Small intestine (tissue), 16 donors: Measurements from ENCODE around the gene UGT3A1. TPM values are rescaled to one million over a fixed set of nuclear protein-coding genes. Genes with fewer than 3 reads are reported as not detected.
A peak's percentile ranks its signal among the peaks of the same experiment; 100 is the strongest.
"Not testable (repeated sequence)": the region's sequence is repeated elsewhere in the genome, so short reads cannot be mapped to it uniquely, and the experiment has no call there.

ENCODE experiments used
- DNase-seq, 2 donors: peaks; one replicate each; pipeline versions ENCODE4 v3.0.0 to v3.0.0-alpha.2; 2013
- FAIRE-seq: peaks from 2 replicates; lab custom pipeline; 2012; peaks lifted over from hg19 to GRCh38; lab: Jason Lieb, UNC
- H3K27ac ChIP-seq, 3 donors: one replicate each; pipeline ENCODE4 v1.5.1; 2013; ENCODE audit warnings: low read length in 2 of 3, mild to moderate bottlenecking in 2 of 3, control low read depth in 1 of 3, inconsistent platforms in 1 of 3, low read depth in 1 of 3, moderate library complexity in 1 of 3
- H3K27me3 ChIP-seq, 3 donors: one replicate each; pipeline ENCODE4 v1.6.1; 2013; ENCODE audit warnings: low read length in 3 of 3, inconsistent platforms in 1 of 3; ENCODE audit not compliant: control insufficient read depth in 3 of 3, insufficient read depth in 3 of 3
- H3K36me3 ChIP-seq, 3 donors: one replicate each; pipeline ENCODE4 v1.6.1; 2013; ENCODE audit warnings: low read length in 3 of 3, inconsistent platforms in 1 of 3, low read depth in 1 of 3, mild to moderate bottlenecking in 1 of 3, moderate library complexity in 1 of 3; ENCODE audit not compliant: control insufficient read depth in 3 of 3, insufficient read depth in 2 of 3
- H3K4me1 ChIP-seq, 3 donors: one replicate each; pipeline ENCODE4 v1.6.1; 2013; ENCODE audit warnings: low read length in 2 of 3, inconsistent platforms in 1 of 3, low read depth in 1 of 3, mild to moderate bottlenecking in 1 of 3, moderate library complexity in 1 of 3; ENCODE audit not compliant: control insufficient read depth in 3 of 3, insufficient read depth in 2 of 3
- H3K4me3 ChIP-seq, 3 donors: one replicate each; pipeline ENCODE4 v1.5.1; 2013; ENCODE audit warnings: low read length in 3 of 3, control low read depth in 1 of 3, inconsistent platforms in 1 of 3, low read depth in 1 of 3, mild to moderate bottlenecking in 1 of 3, moderate library complexity in 1 of 3
- H3K9me3 ChIP-seq, 2 donors: one replicate each; pipeline ENCODE4 v1.6.1; 2013; ENCODE audit warnings: low read depth in 1 of 2, low read length in 1 of 2; ENCODE audit not compliant: control insufficient read depth in 2 of 2, insufficient read depth in 1 of 2
- WGBS, 3 donors: extraction: QIAGEN DNeasy Blood & Tissue Kit; methylation state at CpG; one replicate each; pipeline ENCODE4 v1.1.7; 2013; 5-methylcytosine and 5-hydroxymethylcytosine counted together
- long read RNA-seq, 10 donors: transcript quantifications; one replicate each; lab custom pipeline, GENCODE V29; 2026
- polyA plus RNA-seq, 4 donors: library from polyadenylated mRNA; stranded (reverse) in 3 of 4; unstranded in 1 of 4; fragments of 200-250 nt in 3 of 4; fragments of 120-200 nt in 1 of 4; gene quantifications; one replicate each; pipeline versions ENCODE4 v1.2.1 to v1.2.3, GENCODE V29; 2013
- donor health status: healthy with polysubstance abuse.
- donor health status: control.
- donor health status: control.
- donor health status: Bipolar disorder and iron deficiency.
- donor health status: healthy.

The UGT3A1 gene
- 100 to 1,000 TPM in 1 of 4 donors, 1 to 10 TPM in 3; 1.3 to 180 (median 1.9) TPM for polyA plus RNA-seq
- long read RNA-seq, donor 1, full-length matches to known transcripts = 50 of 186 reads
- long read RNA-seq, donor 1, partial matches to known transcripts = 136 of 186 reads
- long read RNA-seq, donor 1, other reads (novel, unspliced or antisense) = 0 of 186 reads
- long read RNA-seq, donor 2 = 0 reads
- long read RNA-seq, donor 3, full-length matches to known transcripts = 10 of 182 reads
- long read RNA-seq, donor 3, partial matches to known transcripts = 172 of 182 reads
- long read RNA-seq, donor 3, other reads (novel, unspliced or antisense) = 0 of 182 reads
- long read RNA-seq, donor 4 = 0 reads
- long read RNA-seq, donor 5, full-length matches to known transcripts = 5 of 26 reads
- long read RNA-seq, donor 5, partial matches to known transcripts = 21 of 26 reads
- long read RNA-seq, donor 5, other reads (novel, unspliced or antisense) = 0 of 26 reads
- long read RNA-seq, donor 6, full-length matches to known transcripts = 23 of 56 reads
- long read RNA-seq, donor 6, partial matches to known transcripts = 33 of 56 reads
- long read RNA-seq, donor 6, other reads (novel, unspliced or antisense) = 0 of 56 reads
- long read RNA-seq, donor 7 = 0 reads
- long read RNA-seq, donor 8 = 0 reads
- long read RNA-seq, donor 9, full-length matches to known transcripts = 3 of 12 reads
- long read RNA-seq, donor 9, partial matches to known transcripts = 9 of 12 reads
- long read RNA-seq, donor 9, other reads (novel, unspliced or antisense) = 0 of 12 reads
- long read RNA-seq, donor 10, full-length matches to known transcripts = 1 of 1 reads
- long read RNA-seq, donor 10, partial matches to known transcripts = 0 of 1 reads
- long read RNA-seq, donor 10, other reads (novel, unspliced or antisense) = 0 of 1 reads

- H3K27me3 ChIP-seq = peaks cover 0 to 2% (median 0%) of the 10 kb centered on the region in 3 donors
- H3K4me3 ChIP-seq = peak within 1 kb of the TSS in 2 of 3 donors; percentile 39 to 68
- peaks cover 0 to 4% of the 10 kb centered on the region in 2 donors for H3K9me3 ChIP-seq
- H3K36me3 ChIP-seq = no peaks in the 10 kb centered on the region
- peak within 1 kb of the TSS in 1 of 3 donors; percentile 87 for H3K27ac ChIP-seq
- no peak for FAIRE-seq
- peak; percentile 78 to 83 for DNase-seq
- WGBS, 3 donors = 1 to 11% (median 9%) methylated on average over 25 of the region's 25 CpGs
- H3K4me1 ChIP-seq = peaks cover 0 to 18% (median 4%) of the 10 kb centered on the region in 3 donors
These were observed at the start of gene UGT3A1 for GRCh38 chr5:35990941-35991611. TSS of gene UGT3A1 (minus strand) at chr5:35991390. CDS start at chr5:35991240, 150 bp downstream.

GRCh38 chr5:36035696-36036095, 44.5 kb upstream of the UGT3A1 start:
- Histone ChIP-seq H3K4me3 (no peak overlapping the region), H3K36me3 (no peaks in the 10 kb centered on the region), H3K4me1 (peaks cover 0 to 38% (median 0%) of the 10 kb centered on the region in 3 donors), H3K27ac (no peak overlapping the region), H3K9me3 (peaks cover 0 to 7% of the 10 kb centered on the region in 2 donors), H3K27me3 (no peaks in the 10 kb centered on the region)
- DNase-seq (no peak), FAIRE-seq (no peak)
- WGBS, 3 donors = 92 to 96% (median 94%) methylated on average over 13 of the region's 13 CpGs

GRCh38 chr5:36034536-36035134, 43.4 kb upstream of the UGT3A1 start:
- FAIRE-seq, H3K4me3 ChIP-seq, H3K9me3 ChIP-seq, H3K27me3 ChIP-seq, H3K27ac ChIP-seq, H3K36me3 ChIP-seq, DNase-seq: not testable (repeated sequence)
- H3K4me1 ChIP-seq = peaks cover 0 to 34% (median 0%) of the 10 kb centered on the region in 3 donors
- WGBS, 3 donors = 25 to 59% (median 35%) methylated on average over 3 of the region's 3 CpGs

- no peaks in the 10 kb centered on the region for H3K27me3 ChIP-seq
- no peak overlapping the region for H3K4me3 ChIP-seq
- FAIRE-seq (no peak), DNase-seq (peak in 1 of 2 donors; percentile 9)
- H3K4me1 ChIP-seq = peaks cover 0 to 34% (median 0%) of the 10 kb centered on the region in 3 donors
- 61 to 78% (median 75%) methylated on average over 1 of the region's 1 CpG for WGBS, 3 donors
- no peaks in the 10 kb centered on the region for H3K36me3 ChIP-seq
- peaks cover 0 to 7% of the 10 kb centered on the region in 2 donors for H3K9me3 ChIP-seq
- H3K27ac ChIP-seq = no peak overlapping the region
These were observed 42.3 kb upstream of the UGT3A1 start for GRCh38 chr5:36033486-36033885.

- Histone ChIP-seq H3K4me3 (no peak overlapping the region), H3K36me3 (no peaks in the 10 kb centered on the region), H3K4me1 (peaks cover 0 to 34% (median 0%) of the 10 kb centered on the region in 3 donors), H3K9me3 (peaks cover 0 to 7% of the 10 kb centered on the region in 2 donors), H3K27me3 (no peaks in the 10 kb centered on the region), H3K27ac (no peak overlapping the region)
- FAIRE-seq (no peak), DNase-seq (no peak)
These were observed 41.9 kb upstream of the UGT3A1 start for GRCh38 chr5:36033047-36033446.

- peaks cover 0 to 26% (median 0%) of the 10 kb centered on the region in 3 donors for H3K4me1 ChIP-seq
- WGBS, 3 donors = 81 to 98% (median 82%) methylated on average over 6 of the region's 6 CpGs
- H3K4me3 ChIP-seq = no peak overlapping the region
- H3K36me3 ChIP-seq = no peaks in the 10 kb centered on the region
- FAIRE-seq (no peak), DNase-seq (no peak)
- H3K9me3 ChIP-seq = no peaks in the 10 kb centered on the region
- no peaks in the 10 kb centered on the region for H3K27me3 ChIP-seq
- no peak overlapping the region for H3K27ac ChIP-seq
These were observed 40.0 kb upstream of the UGT3A1 start for GRCh38 chr5:36031223-36031622.

GRCh38 chr5:36029914-36030313, 38.7 kb upstream of the UGT3A1 start:
- H3K27me3 ChIP-seq = no peaks in the 10 kb centered on the region
- no peaks in the 10 kb centered on the region for H3K36me3 ChIP-seq
- FAIRE-seq = no peak
- WGBS, 3 donors = 91 to 100% (median 93%) methylated on average over 1 of the region's 1 CpG
- no peak for DNase-seq
- no peak overlapping the region for H3K27ac ChIP-seq
- peaks cover 0 to 15% (median 0%) of the 10 kb centered on the region in 3 donors for H3K4me1 ChIP-seq
- no peak overlapping the region for H3K4me3 ChIP-seq
- H3K9me3 ChIP-seq = no peaks in the 10 kb centered on the region
